HG03521 (cell line): ENCODE measurements around the gene DIP2B.
"Not testable (repeated sequence)": the region's sequence is repeated elsewhere in the genome, so short reads cannot be mapped to it uniquely, and the experiment has no call there.

Experiments used
- ATAC-seq: cut with Tn5 transposase; IDR thresholded peaks from one replicate; pipeline ENCODE4 v1.9.1; 2021; ENCODE audit warnings: mild to moderate bottlenecking, moderate library complexity; ENCODE audit not compliant: unreplicated experiment

Gene DIP2B

GRCh38 chr12:50753232-50753769 is 248.5 kb downstream of the DIP2B start:
- no peak for ATAC-seq

- peak; percentile 70 for ATAC-seq
Observed at GRCh38 chr12:50763639-50764285, 259.0 kb downstream of the DIP2B start, which contains the start of gene ATF1. ATF1 (plus strand) TSS chr12:50764101; CDS start chr12:50780146, 16,045 bp downstream.

- peak; percentile 47 for ATAC-seq
Observed at GRCh38 chr12:50764286-50765094, 259.7 kb downstream of the DIP2B start.

- ATAC-seq: no peak
Observed at GRCh38 chr12:50765095-50765911, 260.5 kb downstream of the DIP2B start.

DNA sequence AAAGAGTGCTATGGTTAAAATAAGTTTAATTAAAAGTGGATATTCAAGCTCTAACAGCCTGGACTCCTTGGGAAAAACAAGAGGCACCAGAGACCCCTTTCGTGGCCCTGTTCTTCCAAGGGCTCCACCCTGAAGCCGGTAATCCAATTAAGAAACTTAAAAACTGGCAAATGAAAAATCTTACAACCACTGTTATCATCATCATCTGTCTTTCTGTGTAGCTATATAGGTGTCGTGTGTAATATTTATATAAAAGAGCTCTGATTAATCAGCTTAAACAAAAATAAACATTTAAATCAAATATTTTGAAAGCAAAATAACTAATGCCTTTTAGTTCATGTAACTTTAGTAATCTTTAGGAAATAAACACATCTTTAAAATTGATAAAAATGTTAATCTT is 263.6 kb downstream of the DIP2B start:
- no peak for ATAC-seq

DNA sequence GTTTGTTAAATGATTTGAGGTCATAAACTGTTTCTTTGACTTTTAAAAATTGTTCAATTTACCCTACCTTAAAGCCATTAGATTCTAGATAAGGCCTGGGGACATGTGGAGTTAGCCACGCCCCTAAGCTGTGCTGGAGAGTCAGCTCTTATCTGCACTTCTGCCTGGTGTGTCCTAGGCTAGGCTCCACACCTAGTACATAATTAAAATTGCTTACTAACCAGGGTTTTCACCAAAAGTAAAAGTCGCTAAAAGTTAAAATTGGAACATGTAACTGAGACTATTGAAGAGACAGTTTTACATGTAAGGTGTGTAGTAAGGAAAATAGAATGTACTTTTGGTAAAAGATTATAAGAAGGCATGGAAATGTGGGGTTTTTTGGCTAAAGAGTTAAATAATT is 264.0 kb downstream of the DIP2B start:
- ATAC-seq: not testable (repeated sequence)

- ATAC-seq: no peak
Observed at GRCh38 chr12:50771409-50771808, 266.6 kb downstream of the DIP2B start.

DNA sequence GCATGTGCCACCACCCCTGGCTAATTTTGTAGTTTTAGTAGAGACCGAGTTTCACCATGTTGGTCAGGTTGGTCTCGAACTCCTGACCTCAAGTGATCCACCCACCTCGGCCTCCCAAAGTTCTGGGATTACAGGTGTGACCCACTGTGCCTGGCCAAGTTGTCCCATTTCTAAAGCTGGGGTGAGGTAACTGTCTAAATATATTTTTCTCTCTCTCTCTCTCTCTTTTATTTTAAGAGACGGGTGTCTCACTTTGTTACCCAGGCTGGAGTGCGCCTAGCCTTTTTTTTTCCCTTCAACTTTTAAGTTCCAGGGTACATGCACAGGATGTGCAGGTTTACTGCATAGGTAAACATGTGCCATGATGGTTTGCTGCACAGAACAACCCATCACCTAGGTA is 267.7 kb downstream of the DIP2B start:
- no peak for ATAC-seq

DNA sequence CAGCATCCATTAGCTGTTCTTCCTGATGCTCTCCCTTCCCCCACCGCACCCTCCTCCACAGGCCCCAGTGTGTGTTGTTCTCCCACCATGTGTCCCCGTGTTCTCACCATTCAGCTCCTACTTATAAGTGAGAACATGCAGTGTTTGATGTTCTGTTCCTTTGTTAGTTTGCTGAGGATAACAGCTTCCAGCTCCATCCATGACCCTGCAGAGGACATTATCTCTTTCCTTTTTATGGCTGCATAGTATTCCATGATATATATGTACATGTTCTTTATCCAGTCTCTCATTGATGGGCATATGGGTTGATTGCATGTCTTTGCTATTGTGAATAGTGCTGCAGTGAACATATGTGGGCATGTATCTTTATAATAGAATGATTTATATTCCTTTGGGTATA is 268.1 kb downstream of the DIP2B start:
- ATAC-seq: no peak

- ATAC-seq: no peak
Observed at GRCh38 chr12:50775251-50775650, 270.5 kb downstream of the DIP2B start.

- ATAC-seq: no peak
Observed at GRCh38 chr12:50776749-50777728, 272.3 kb downstream of the DIP2B start.

DNA sequence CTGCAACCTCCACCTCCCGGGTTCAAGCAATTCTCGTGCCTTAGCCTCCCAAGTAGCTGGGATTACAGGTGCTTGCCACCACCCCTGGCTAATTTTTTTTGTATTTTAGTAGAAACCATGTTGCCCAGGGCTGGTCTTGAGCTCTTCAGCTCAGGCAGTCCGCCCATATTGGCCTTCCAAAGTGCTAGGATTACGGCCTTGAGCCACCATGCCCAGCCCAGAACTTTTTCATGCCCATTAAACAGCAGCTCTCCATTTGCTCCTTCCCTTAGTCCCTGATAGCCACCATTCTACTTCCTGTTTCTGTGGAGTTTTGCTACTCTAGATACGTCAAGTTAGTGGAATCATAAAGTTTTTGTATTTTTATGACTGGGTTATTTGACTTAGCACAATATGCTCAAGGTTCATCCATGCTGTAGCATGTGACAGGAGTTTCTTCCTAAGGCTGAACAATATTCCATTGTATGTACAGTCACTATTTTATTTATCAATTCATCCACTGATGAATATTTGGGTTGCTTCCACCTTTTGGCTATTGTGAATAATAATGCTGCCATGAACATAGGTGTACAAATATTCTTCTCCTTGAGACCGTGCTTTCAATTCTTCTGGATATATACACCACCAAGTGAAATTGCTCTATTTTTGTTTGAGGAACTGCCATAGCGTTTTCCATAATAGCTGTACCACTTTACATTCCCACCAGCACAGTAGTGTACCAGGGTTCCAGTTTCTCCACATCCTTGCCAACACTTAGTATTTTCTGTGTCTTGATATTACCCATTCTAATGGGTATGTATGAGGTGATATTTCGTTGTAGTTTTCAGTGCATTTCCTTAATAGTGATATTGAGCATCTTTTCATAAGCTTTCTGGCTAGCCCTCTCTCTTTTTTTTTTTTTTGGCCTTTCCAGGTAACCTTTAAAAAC is 274.1 kb downstream of the DIP2B start:
- ATAC-seq: no peak

GRCh38 chr12:50780013-50780412 is 275.2 kb downstream of the DIP2B start:
- no peak for ATAC-seq

GRCh38 chr12:50784501-50784900 is 279.7 kb downstream of the DIP2B start:
- ATAC-seq: no peak

- no peak for ATAC-seq
Observed at GRCh38 chr12:50785406-50786001, 280.7 kb downstream of the DIP2B start.

DNA sequence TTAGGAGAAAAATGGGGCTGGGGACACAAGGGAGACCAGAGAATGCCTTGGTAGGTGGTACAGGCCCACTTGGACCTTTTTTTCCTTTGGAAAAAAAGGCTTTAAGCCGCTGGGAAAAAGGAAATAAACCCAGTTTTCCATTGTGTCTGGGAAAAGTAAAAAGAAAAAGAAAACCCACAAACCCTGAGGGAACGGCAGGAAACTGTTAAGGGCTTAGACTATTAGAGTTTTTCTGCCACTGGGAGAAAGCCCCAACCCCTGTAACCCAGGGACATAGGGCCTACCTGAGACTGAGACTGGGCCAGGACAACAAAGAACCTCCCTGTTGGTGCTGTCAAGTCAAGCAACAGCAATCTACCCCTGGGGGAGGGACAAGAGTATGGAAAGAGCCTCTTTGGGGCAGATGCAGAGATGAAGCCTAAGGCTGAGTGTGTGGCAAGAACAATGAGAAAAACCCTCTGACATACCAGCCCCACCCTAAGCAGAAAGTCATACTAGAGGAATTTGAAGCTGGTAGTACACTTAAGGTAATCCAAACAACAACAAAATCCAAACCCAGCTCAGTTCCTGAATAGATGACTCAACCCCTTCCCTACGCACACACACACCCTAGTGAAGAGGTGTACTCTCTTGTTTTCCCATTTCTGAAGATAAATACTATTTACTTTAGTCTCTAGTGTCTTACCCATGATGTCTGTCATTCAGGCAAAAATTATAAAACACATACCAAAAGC is 281.9 kb downstream of the DIP2B start:
- no peak for ATAC-seq

DNA sequence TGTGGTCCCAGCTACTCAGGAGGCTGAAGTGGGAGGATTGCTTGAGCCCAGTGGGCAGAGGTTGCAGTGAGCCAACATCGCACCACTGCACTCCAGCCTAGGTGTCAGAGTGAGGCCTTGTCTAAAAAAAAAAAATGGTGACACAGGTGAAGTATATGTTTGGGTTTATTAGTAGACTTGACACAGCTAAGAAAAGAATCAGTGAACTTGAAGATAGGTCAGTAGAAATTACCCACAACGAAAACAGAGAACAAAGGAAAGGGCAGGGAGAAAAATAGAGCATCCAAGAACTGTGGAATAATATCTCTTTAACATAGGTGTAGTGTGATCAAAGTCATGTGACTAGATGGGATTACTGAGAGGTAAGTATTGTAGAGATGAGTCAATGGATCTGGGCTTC is 282.8 kb downstream of the DIP2B start:
- ATAC-seq: no peak

DNA sequence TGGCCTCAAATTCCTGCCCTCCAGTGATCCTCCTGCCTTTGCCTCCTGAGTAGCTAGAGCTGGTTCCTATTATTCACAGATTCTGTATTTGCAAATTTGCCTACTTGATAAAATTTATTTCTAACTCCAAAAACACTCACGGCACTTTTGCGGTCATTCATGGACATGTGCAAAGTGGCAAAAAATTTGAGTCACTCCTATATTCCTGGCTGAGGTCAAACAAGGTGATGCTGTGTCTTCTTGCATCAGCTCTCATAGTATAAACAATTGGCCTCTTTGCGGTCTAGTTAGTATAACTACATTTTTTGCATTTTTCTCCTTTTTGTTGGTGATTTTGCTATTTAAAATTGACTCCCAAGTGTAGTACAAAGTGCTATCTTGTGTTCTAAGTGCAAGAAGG is 283.8 kb downstream of the DIP2B start:
- no peak for ATAC-seq
